HEK293T (cell line): ENCODE data around the gene WWC2.

Experiments
- CTCF ChIA-PET: fragments of 350-600 bp; formaldehyde crosslinking; extraction: SDS; loops from one replicate; lab custom pipeline; 2021; ENCODE audit warnings: antibody characterized with exemption, inconsistent platforms; lab: Yijun Ruan, JAX
- POLR2A ChIA-PET: fragments of 350-600 bp; formaldehyde crosslinking; extraction: SDS; loops from one replicate; lab custom pipeline; 2020; ENCODE audit warnings: antibody characterized with exemption, inconsistent platforms; lab: Yijun Ruan, JAX
- DNase-seq: peaks from one replicate; pipeline ENCODE4 v3.0.0; 2012; ENCODE audit warnings: mixed read lengths; ENCODE audit errors: extremely low spot score
- ARNT ChIP-seq: fragments of 450-650 bp; IDR thresholded peaks from 2 replicates; pipeline ENCODE4 v1.6.1; 2017; ENCODE audit warnings: mild to moderate bottlenecking
- BHLHE40 ChIP-seq: fragments of 450-650 bp; IDR thresholded peaks from 2 replicates; pipeline ENCODE4 v1.6.1; 2016; ENCODE audit warnings: mild to moderate bottlenecking, moderate library complexity, borderline replicate concordance
- CTBP1 ChIP-seq: fragments of 450-650 bp; IDR thresholded peaks from 2 replicates; pipeline ENCODE4 v1.6.1; 2016; ENCODE audit warnings: borderline replicate concordance
- ELF4 ChIP-seq: fragments of 450-650 bp; IDR thresholded peaks from 2 replicates; pipeline ENCODE4 v1.6.1; 2017; ENCODE audit warnings: antibody characterized with exemption
- FOXA1 ChIP-seq: fragments of 450-650 bp; IDR thresholded peaks from 2 replicates; pipeline ENCODE4 v1.6.1; 2016; ENCODE audit warnings: mild to moderate bottlenecking
- FOXK2 ChIP-seq: fragments of 450-650 bp; IDR thresholded peaks from 2 replicates; pipeline ENCODE4 v1.6.1; 2016; ENCODE audit warnings: mild to moderate bottlenecking
- FOXM1 ChIP-seq: fragments of 450-650 bp; IDR thresholded peaks from 2 replicates; pipeline ENCODE4 v1.6.1; 2017; ENCODE audit warnings: mild to moderate bottlenecking, borderline replicate concordance
- HDGF ChIP-seq: fragments of 450-650 bp; IDR thresholded peaks from 2 replicates; pipeline ENCODE4 v1.6.1; 2017; ENCODE audit warnings: antibody characterized with exemption, borderline replicate concordance
- L3MBTL2 ChIP-seq: fragments of 450-650 bp; conservative IDR thresholded peaks from 2 replicates; pipeline ENCODE4 v1.6.1; 2016; ENCODE audit warnings: mild to moderate bottlenecking
- LEF1 ChIP-seq: fragments of 450-650 bp; IDR thresholded peaks from 2 replicates; pipeline ENCODE4 v1.6.1; 2017; ENCODE audit warnings: mild to moderate bottlenecking, borderline replicate concordance
- NFRKB ChIP-seq: fragments of 450-650 bp; IDR thresholded peaks from 2 replicates; pipeline ENCODE4 v1.6.1; 2016; ENCODE audit warnings: mild to moderate bottlenecking, moderate library complexity
- SP1 ChIP-seq: fragments of 450-650 bp; IDR thresholded peaks from 2 replicates; pipeline ENCODE4 v1.6.1; 2017
- SUZ12 ChIP-seq: fragments of 450-650 bp; IDR thresholded peaks from 2 replicates; pipeline ENCODE4 v1.6.1; 2016; ENCODE audit warnings: mild to moderate bottlenecking
- TARDBP ChIP-seq: fragments of 450-650 bp; IDR thresholded peaks from 2 replicates; pipeline ENCODE4 v1.6.1; 2016
- ZNF384 ChIP-seq: fragments of 450-650 bp; IDR thresholded peaks from 2 replicates; pipeline ENCODE4 v1.6.1; 2016
- TF ChIP-seq, protein P1 (sequence below): fragments of 450-650 bp; IDR thresholded peaks from 2 replicates; pipeline ENCODE4 v1.6.1; 2016

The WWC2 gene

DNA sequence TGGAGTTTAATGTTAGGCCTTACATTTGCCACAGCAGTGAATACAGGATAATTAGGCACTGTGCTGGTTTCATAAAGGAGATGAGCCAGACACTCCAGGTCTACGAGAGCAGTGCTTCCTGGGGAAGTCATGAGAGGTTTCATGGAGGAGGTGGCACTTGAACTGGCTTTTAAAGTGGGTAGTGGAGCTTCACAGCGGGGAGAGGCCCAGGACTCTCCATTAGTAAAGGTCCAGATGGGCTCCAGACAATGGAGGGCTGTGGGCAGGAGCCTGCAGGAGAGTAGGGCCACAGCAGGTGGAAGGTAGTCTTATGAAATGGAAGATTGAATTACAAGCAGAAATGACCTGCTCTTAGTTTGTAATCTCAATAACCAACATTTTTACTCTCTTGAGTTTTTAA lies 192.0 kb downstream of the WWC2 start:
- DNase-seq = no peak
- POLR2A ChIA-PET = no interaction called here
- CTCF ChIA-PET = no interaction called here
- TF ChIP-seq L3MBTL2 (no peak), CTBP1 (no peak), HDGF (no peak), ARNT (no peak), FOXK2 (no peak), LEF1 (no peak), ELF4 (no peak), TARDBP (no peak), ZNF384 (no peak), FOXA1 (no peak), FOXM1 (no peak), BHLHE40 (no peak), SUZ12 (no peak), NFRKB (no peak), SP1 (no peak)
- TF ChIP-seq, protein P1, sequence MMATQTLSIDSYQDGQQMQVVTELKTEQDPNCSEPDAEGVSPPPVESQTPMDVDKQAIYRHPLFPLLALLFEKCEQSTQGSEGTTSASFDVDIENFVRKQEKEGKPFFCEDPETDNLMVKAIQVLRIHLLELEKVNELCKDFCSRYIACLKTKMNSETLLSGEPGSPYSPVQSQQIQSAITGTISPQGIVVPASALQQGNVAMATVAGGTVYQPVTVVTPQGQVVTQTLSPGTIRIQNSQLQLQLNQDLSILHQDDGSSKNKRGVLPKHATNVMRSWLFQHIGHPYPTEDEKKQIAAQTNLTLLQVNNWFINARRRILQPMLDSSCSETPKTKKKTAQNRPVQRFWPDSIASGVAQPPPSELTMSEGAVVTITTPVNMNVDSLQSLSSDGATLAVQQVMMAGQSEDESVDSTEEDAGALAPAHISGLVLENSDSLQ = no peak

- CTCF ChIA-PET = no interaction called here
- DNase-seq = no peak
- POLR2A ChIA-PET = no interaction called here
- TF ChIP-seq SUZ12 (no peak), LEF1 (no peak), SP1 (no peak)
Observed at GRCh38 chr4:183295711-183296110, 196.7 kb downstream of the WWC2 start.

GRCh38 chr4:183297675-183298074 lies 198.6 kb downstream of the WWC2 start:
- CTCF ChIA-PET = no interaction called here
- TF ChIP-seq FOXK2 = no peak
- TF ChIP-seq CTBP1 = no peak
- no peak for TF ChIP-seq FOXM1
- no peak for TF ChIP-seq TARDBP
- TF ChIP-seq SP1 = no peak
- no peak for TF ChIP-seq ARNT
- no peak for TF ChIP-seq NFRKB
- no peak for TF ChIP-seq L3MBTL2
- TF ChIP-seq LEF1 = no peak
- TF ChIP-seq ELF4 = no peak
- no peak for TF ChIP-seq HDGF
- TF ChIP-seq SUZ12 = no peak
- no peak for TF ChIP-seq FOXA1
- TF ChIP-seq, protein P1 = no peak
- TF ChIP-seq BHLHE40 = no peak
- DNase-seq = no peak
- POLR2A ChIA-PET = no interaction called here

GRCh38 chr4:183299464-183299863 lies 200.4 kb downstream of the WWC2 start:
- POLR2A ChIA-PET = no interaction called here
- no peak for TF ChIP-seq LEF1
- no peak for TF ChIP-seq HDGF
- TF ChIP-seq SUZ12 = no peak
- no peak for TF ChIP-seq ELF4
- TF ChIP-seq TARDBP = no peak
- TF ChIP-seq CTBP1 = no peak
- no peak for TF ChIP-seq BHLHE40
- TF ChIP-seq FOXA1 = no peak
- TF ChIP-seq SP1 = no peak
- TF ChIP-seq NFRKB = no peak
- TF ChIP-seq L3MBTL2 = no peak
- no peak for TF ChIP-seq FOXK2
- CTCF ChIA-PET = interaction anchor here (1.0 kb wide), 1 partner anchor 226 kb away, joined by 3 read pairs; no protein-coding TSS in a partner anchor
- DNase-seq = no peak

DNA sequence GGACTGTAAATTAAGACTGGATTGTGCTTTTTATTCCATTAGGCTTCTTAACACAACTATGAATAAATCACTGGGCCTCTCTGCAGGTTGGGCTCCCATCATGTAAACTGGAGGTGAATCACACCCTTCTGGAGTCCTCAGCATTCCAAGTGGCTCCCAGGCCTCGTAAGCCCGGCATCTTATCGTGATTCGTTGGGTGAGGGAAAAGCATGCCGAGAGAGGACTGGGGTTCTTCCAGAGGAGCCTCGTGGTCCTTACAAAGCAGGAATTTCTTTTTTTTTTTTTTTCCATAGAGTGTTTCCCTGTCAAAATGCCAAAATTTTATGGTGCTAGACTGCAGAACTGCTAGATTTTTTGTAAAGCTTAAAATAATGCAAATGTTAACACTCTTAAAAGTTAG lies 201.0 kb downstream of the WWC2 start:
- TF ChIP-seq, protein P1 = no peak
- TF ChIP-seq TARDBP (no peak), BHLHE40 (no peak), LEF1 (no peak), FOXK2 (no peak), FOXA1 (no peak), NFRKB (no peak), HDGF (no peak), ARNT (no peak), ZNF384 (no peak), SUZ12 (no peak), CTBP1 (no peak), FOXM1 (no peak), SP1 (no peak), ELF4 (no peak), L3MBTL2 (no peak)
- DNase-seq = no peak
- CTCF ChIA-PET = interaction anchor here (0.6 kb wide), 1 partner anchor 373 kb away, joined by 10 read pairs; no protein-coding TSS in a partner anchor
- POLR2A ChIA-PET = no interaction called here

DNA sequence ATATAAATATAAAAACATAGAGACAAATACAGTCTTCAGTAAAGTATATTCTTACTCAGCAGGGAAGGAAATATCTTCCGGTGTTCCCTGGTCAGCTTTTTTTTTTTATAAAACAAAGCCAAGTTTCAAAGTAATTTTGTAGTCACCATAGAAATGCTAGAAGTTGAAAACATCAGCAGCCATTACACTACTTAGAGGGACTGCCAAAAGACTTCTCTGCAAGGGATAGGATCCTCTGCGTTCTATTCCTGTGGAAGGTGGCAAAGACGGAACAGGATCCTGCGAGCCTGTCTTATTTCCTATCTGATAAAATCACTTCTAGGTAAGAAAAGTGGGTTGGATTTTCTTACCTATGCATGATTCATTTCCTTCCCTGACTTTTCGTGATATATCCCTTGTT lies 201.6 kb downstream of the WWC2 start:
- POLR2A ChIA-PET = no interaction called here
- no peak for DNase-seq
- CTCF ChIA-PET = interaction anchor here (0.6 kb wide), 1 partner anchor 374 kb away, joined by 10 read pairs; no protein-coding TSS in a partner anchor
- TF ChIP-seq FOXA1 (no peak), L3MBTL2 (no peak), ARNT (no peak), BHLHE40 (no peak)
